Muscle layer of duodenum (tissue), 2 donors: ENCODE measurements around the gene ACTRT2.

Experiments used
- H3K27ac ChIP-seq: one replicate; pipeline ENCODE4 v1.7.0; 2013; ENCODE audit warnings: mild to moderate bottlenecking, low read length
- H3K27me3 ChIP-seq: one replicate; pipeline ENCODE4 v1.7.0; 2013; ENCODE audit warnings: low read depth, mild to moderate bottlenecking, control low read depth, low read length
- H3K36me3 ChIP-seq, 2 donors: one replicate each; pipeline ENCODE4 v1.7.0; 2013; ENCODE audit warnings: low read length in 2 of 2, control low read depth in 1 of 2, mild to moderate bottlenecking in 1 of 2; ENCODE audit not compliant: insufficient read depth in 2 of 2, control insufficient read depth in 1 of 2
- H3K4me1 ChIP-seq, 2 donors: one replicate each; pipeline ENCODE4 v1.7.0; 2013; ENCODE audit warnings: low read length in 2 of 2, mild to moderate bottlenecking in 2 of 2, control low read depth in 1 of 2, moderate library complexity in 1 of 2; ENCODE audit not compliant: insufficient read depth in 2 of 2, control insufficient read depth in 1 of 2
- H3K4me3 ChIP-seq, 2 donors: one replicate each; pipeline ENCODE4 v1.7.0; 2013; ENCODE audit warnings: low read length in 2 of 2, low read depth in 1 of 2, mild to moderate bottlenecking in 1 of 2
- H3K9me3 ChIP-seq, 2 donors: one replicate each; pipeline ENCODE4 v1.7.0; 2013; ENCODE audit warnings: low read length in 2 of 2, control low read depth in 1 of 2, mild to moderate bottlenecking in 1 of 2; ENCODE audit not compliant: control insufficient read depth in 1 of 2
- donor health status: healthy.

Gene ACTRT2

DNA sequence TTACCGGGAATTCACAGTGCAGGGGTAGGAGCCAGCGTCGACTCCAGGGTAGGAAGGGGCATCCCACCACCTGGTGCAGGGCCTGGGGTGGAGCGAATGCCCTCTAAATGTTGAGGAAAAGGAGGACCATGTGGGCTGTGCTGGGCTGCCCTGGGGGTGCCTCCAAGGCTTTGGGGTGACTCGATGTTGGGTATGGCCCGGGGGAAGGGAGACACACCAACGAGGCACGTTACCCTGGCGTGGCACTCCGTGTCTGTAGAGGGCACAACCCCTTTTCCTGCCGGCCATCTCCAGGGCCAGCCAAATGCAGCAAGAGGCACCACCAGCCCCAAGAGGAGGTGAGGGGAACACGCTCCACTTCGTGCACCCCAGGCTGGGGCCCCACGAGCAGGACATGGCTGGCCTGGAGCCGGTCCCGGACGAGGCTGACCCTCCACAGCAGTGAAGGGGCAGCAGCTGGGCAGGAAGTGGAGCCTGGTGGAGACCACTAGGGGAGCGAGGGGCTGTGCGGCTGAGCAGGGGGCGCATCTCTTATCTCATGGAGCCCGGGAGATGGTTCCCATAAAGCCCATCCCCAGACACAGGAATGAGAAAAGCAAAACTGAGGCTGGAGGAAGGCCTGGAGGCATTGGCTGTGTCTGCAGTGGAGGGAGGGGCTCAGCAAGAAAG, 11.2 kb downstream of the ACTRT2 start:
- H3K27ac ChIP-seq = no peak overlapping the region

GRCh38 chr1:3033040-3033789, 11.9 kb downstream of the ACTRT2 start:
- H3K4me1 ChIP-seq = no peaks in the 10 kb centered on the region
- H3K27ac ChIP-seq = no peak overlapping the region
- H3K27me3 ChIP-seq = no peaks in the 10 kb centered on the region
- no peaks in the 10 kb centered on the region for H3K9me3 ChIP-seq
- H3K36me3 ChIP-seq = no peaks in the 10 kb centered on the region
- H3K4me3 ChIP-seq = no peak overlapping the region

More for the DNA sequence above, 11.2 kb downstream of the ACTRT2 start:
- Histone ChIP-seq H3K9me3 (no peaks in the 10 kb centered on the region), H3K27me3 (no peaks in the 10 kb centered on the region), H3K4me1 (no peaks in the 10 kb centered on the region), H3K36me3 (no peaks in the 10 kb centered on the region), H3K4me3 (no peak overlapping the region)

- Histone ChIP-seq H3K9me3 (no peaks in the 10 kb centered on the region), H3K4me1 (no peaks in the 10 kb centered on the region), H3K27me3 (no peaks in the 10 kb centered on the region), H3K27ac (no peak overlapping the region), H3K36me3 (no peaks in the 10 kb centered on the region), H3K4me3 (no peak overlapping the region)
Measured at GRCh38 chr1:3033790-3034090, 12.5 kb downstream of the ACTRT2 start.

DNA sequence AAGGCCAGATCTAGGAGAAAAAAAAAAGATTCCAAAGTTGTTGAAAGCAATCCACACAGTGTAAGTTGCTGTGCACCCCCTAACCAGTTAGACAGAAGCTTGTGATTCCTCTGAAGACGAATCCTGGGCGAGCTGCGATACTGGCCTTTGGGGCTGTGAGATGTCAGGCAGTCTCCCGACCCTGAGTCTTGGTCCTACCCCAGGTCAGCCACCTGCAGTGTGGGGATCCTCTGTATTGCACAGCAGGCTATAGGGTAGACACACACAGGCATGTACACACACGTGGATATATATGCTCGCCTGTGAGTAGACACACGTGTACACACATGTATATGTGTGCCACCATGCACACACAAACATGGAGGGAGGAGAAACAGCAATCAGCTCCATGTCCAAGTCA, 12.9 kb downstream of the ACTRT2 start:
- H3K36me3 ChIP-seq = no peaks in the 10 kb centered on the region
- H3K27me3 ChIP-seq = no peaks in the 10 kb centered on the region
- no peak overlapping the region for H3K4me3 ChIP-seq
- no peak overlapping the region for H3K27ac ChIP-seq
- no peaks in the 10 kb centered on the region for H3K9me3 ChIP-seq
- no peaks in the 10 kb centered on the region for H3K4me1 ChIP-seq

DNA sequence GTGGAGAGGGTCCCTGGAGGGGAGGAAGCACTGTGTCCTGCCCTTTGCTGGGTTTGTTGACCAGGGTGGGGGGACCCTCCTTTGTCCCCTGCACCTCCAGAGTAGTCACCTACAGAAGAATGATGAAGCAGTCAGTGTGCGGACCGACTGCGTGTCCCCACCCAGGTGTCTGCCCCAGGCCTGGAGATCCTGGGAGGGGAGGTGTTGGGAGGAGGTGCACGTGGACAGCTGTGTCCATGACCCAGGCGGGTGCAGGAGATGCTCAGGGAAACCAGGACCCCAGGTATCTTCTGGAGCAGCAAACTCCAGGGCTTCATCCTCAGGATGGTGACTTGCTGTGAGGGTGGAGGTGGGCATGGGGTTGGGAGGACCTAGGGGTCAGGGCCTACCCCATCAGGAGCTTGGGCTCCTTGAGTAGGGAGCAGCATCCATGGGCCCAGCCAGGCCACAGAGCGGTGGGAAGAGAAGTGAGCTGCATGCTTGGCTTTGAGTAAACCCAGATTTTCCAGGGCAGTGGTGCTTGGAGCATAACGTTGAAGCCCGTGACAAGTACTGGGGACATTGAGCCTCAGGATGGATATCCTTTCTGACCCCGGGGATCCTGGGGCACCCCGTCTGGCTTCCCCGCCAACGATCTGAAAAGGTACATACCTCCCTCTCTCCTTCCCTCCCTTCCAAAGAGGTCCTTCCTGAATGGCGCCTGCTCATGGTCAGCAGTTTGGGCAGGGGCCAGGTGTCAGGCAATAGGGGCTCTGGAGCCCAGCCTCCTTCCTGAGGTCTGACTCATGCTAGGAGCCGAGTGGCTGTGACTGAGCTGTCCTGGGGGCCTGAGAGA, 13.7 kb downstream of the ACTRT2 start:
- Histone ChIP-seq H3K4me1 (no peaks in the 10 kb centered on the region), H3K27ac (no peak overlapping the region), H3K4me3 (no peak overlapping the region), H3K36me3 (no peaks in the 10 kb centered on the region), H3K27me3 (no peaks in the 10 kb centered on the region), H3K9me3 (no peaks in the 10 kb centered on the region)

- H3K36me3 ChIP-seq = no peaks in the 10 kb centered on the region
Measured at GRCh38 chr1:3035563-3036446, 14.5 kb downstream of the ACTRT2 start.

DNA sequence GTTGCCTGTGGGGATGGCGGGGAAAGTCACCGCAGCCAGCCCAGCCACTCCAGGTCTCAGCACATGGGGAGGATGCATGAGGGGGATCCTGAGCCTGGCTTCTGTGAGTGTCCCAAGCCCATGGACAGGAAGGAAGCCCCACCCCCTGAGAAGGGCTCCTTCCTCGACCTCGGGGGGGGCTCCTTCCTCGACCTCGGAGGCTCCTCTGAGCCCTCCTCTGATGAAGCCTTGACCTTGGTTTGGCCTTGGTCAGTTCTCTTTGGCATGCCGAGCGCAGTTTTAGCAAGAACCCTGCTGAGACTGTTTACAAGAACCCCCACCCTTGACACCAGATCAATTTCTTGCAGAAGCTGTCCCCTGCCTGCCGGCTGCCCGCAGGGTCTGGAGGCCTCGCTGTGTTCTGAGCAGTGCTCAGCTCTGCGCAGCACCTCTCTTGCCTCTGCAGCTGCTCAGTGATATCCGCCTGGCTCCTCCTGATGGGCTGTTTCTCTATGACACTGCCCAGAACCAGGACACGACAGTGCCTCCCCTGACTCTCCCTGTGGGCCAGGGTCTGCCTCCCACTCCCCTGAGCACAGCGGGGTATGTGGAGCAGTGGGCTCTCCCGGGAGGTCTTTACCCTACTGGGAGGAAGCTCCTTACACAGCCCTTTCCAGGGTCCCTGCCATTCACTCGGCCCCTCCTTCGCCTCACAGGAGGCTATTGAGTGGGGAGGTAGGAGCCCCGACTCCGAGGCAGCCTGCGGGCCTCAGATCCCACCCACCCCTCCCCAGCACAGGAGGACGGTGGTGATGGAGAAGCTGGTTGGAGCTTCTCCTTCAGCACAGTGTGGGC, 15.4 kb downstream of the ACTRT2 start:
- no peaks in the 10 kb centered on the region for H3K9me3 ChIP-seq
- H3K27ac ChIP-seq = no peak overlapping the region
- no peaks in the 10 kb centered on the region for H3K27me3 ChIP-seq
- H3K36me3 ChIP-seq = no peaks in the 10 kb centered on the region
- H3K4me1 ChIP-seq = no peaks in the 10 kb centered on the region
- H3K4me3 ChIP-seq = no peak overlapping the region

More at GRCh38 chr1:3035563-3036446, 14.5 kb downstream of the ACTRT2 start:
- Histone ChIP-seq H3K9me3 (no peaks in the 10 kb centered on the region), H3K27me3 (no peaks in the 10 kb centered on the region), H3K4me1 (no peaks in the 10 kb centered on the region), H3K4me3 (no peak overlapping the region), H3K27ac (no peak overlapping the region)

GRCh38 chr1:3037281-3038040, 16.2 kb downstream of the ACTRT2 start:
- no peaks in the 10 kb centered on the region for H3K4me1 ChIP-seq
- H3K36me3 ChIP-seq = no peaks in the 10 kb centered on the region
- H3K27me3 ChIP-seq = no peaks in the 10 kb centered on the region
- H3K9me3 ChIP-seq = no peaks in the 10 kb centered on the region
- no peak overlapping the region for H3K4me3 ChIP-seq
- H3K27ac ChIP-seq = no peak overlapping the region

GRCh38 chr1:3038113-3038551, 16.9 kb downstream of the ACTRT2 start:
- Histone ChIP-seq H3K4me1 (no peaks in the 10 kb centered on the region), H3K27ac (no peak overlapping the region), H3K27me3 (no peaks in the 10 kb centered on the region), H3K36me3 (no peaks in the 10 kb centered on the region), H3K4me3 (no peak overlapping the region), H3K9me3 (no peaks in the 10 kb centered on the region)
